ENCODE results near the gene CEBPB.
"Not testable (repeated sequence)": the region's sequence is repeated elsewhere in the genome, so short reads cannot be mapped to it uniquely, and the experiment has no call there.

The CEBPB gene

GRCh38 chr20:50170549-50171220 lies 19.9 kb upstream of the CEBPB start:
- DNase-seq, result no peak

- peak; percentile 62 for DNase-seq
Observed at GRCh38 chr20:50172347-50173013, 18.1 kb upstream of the CEBPB start.

- no peak for DNase-seq
Observed at GRCh38 chr20:50174456-50174855, 16.2 kb upstream of the CEBPB start.

- DNase-seq, result no peak
Observed at GRCh38 chr20:50175938-50176933, 14.4 kb upstream of the CEBPB start.

GRCh38 chr20:50178672-50179071 lies 12.0 kb upstream of the CEBPB start:
- not testable (repeated sequence) for DNase-seq

GRCh38 chr20:50181344-50181743 lies 9.3 kb upstream of the CEBPB start:
- no peak for DNase-seq

GRCh38 chr20:50182346-50182745 lies 8.3 kb upstream of the CEBPB start:
- DNase-seq, result no peak

- no peak for DNase-seq
Observed at GRCh38 chr20:50185426-50185825, 5.2 kb upstream of the CEBPB start.

- peak; percentile 73 for DNase-seq
Observed at GRCh38 chr20:50186151-50186885, 4.3 kb upstream of the CEBPB start.

- DNase-seq, result no peak
Observed at GRCh38 chr20:50186987-50187402, 3.6 kb upstream of the CEBPB start.

- no peak for DNase-seq
Observed at GRCh38 chr20:50187403-50188051, 3.1 kb upstream of the CEBPB start.

- DNase-seq, result no peak
Observed at GRCh38 chr20:50188287-50188688, 2.3 kb upstream of the CEBPB start.

GRCh38 chr20:50188879-50189680 lies 1.6 kb upstream of the CEBPB start:
- DNase-seq, result no peak

- DNase-seq, result peak; percentile 12
Observed at GRCh38 chr20:50189681-50190250, 864 bp upstream of the CEBPB start.

- peak; percentile 51 for DNase-seq
Observed at GRCh38 chr20:50191065-50191543, 474 bp downstream of the CEBPB start.

- DNase-seq, result peak; percentile 31
Observed at GRCh38 chr20:50191544-50192363, 1.1 kb downstream of the CEBPB start.

GRCh38 chr20:50192364-50193198 lies 2.0 kb downstream of the CEBPB start:
- peak; percentile 63 for DNase-seq

- no peak for DNase-seq
Observed at GRCh38 chr20:50193199-50193835, 2.7 kb downstream of the CEBPB start.

Data from NCI-H774 (cell line).